Left forelimb (tissue), 1 donor: ENCODE results near the gene ASTN2.

ENCODE experiments used
- DNase-seq: peaks from one replicate; pipeline ENCODE4 v3.0.0-alpha.2; 2018; ENCODE audit warnings: low spot score

Gene ASTN2

DNA sequence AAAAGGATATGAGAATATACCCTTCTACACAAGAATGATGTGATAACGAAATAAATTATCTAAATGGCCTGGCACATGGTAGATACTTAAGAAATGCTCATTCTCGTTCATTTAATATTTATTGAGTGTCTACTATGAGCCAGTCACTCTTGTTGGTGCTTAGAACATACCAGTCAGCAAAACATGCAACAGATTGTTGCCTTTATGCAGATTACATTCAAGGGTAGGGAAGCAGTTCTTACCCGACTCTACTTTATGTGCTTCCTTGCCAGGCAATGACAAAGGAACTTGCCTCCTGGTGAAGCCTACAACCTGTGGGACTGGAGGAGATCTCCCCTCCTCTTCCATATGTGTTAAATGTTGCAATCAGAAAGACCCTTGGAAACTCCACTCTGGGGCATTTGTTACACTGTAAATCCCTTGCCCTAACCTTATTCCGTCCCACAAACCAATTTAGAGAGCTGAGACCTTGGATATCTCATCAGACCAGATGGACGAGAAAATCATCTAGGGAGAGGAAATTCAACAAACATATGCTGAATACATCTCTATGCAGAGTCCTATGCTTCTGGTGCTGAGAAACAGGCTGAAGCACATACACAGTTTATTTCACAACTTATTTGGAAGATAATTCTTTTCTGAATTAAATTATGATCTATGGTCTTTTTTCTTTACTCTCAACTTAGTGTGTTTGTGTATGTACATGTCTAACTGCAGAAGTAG lies 855.9 kb downstream of the ASTN2 start:
- DNase-seq = no peak

- no peak for DNase-seq
These were observed 856.8 kb downstream of the ASTN2 start for GRCh38 chr9:116558035-116558434.

GRCh38 chr9:116555556-116556155 lies 859.2 kb downstream of the ASTN2 start:
- DNase-seq = no peak

DNA sequence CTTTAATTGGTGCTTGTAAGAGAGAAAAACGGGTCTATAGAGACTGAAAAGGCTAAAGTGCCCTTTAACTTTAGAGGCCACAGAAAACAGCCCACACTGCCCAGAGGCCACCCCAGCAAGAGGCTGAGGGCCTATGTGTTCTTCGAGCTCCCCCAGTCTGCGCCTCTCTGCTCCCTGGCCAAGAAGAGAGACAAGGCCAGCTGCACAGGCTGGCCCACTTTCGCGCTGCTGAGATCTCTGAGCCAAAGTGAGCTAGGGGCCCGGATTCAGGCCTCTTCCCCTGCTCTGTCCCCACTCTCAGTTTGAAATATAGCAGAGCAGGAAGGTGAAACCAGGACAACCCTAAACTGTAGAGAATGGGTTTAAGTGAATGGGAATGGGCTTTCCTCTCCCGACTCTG lies 859.7 kb downstream of the ASTN2 start:
- peak; percentile 77 for DNase-seq

GRCh38 chr9:116550696-116551436 lies 864.0 kb downstream of the ASTN2 start:
- no peak for DNase-seq

DNA sequence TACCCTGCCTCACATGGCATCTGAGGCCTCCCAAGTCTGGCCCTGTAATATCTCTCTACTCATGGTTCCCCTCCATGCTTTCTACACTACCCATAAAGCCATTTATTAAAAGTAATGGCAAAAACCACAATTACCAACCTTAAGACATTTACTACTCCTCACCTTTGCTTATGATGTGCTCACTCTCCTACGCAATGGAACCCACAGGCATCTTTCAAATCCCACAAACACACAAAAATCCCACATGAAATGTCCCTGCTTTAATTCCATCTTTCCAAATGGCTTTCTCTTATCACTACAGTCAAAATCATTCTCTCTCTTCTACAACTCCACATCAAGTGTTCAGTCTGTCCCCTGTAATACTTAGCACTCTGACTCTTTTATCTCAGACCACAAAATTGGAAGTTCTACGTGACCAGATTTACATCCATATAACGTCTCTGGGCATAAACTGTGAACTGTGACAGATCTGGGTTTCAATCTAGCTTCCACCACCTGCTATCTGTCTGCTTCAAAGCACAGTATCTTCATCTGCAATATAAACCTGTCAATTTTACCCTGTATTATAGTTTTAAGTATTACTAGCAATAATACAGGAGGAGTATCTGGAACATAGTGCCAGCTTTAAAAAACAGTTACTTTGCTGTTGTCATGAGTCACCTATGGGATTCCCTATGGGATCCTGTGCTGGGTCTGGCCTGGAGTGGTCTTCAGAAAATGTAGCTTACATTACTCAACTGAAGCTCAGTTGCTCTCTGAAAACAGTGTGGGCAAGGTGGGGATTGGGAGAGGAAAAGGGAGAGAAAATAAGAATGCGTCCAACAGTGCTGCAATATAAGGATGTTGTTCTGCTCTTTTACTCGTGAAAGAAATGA lies 864.8 kb downstream of the ASTN2 start:
- DNase-seq = no peak

- DNase-seq = no peak
These were observed 865.7 kb downstream of the ASTN2 start for GRCh38 chr9:116549061-116549664.

DNA sequence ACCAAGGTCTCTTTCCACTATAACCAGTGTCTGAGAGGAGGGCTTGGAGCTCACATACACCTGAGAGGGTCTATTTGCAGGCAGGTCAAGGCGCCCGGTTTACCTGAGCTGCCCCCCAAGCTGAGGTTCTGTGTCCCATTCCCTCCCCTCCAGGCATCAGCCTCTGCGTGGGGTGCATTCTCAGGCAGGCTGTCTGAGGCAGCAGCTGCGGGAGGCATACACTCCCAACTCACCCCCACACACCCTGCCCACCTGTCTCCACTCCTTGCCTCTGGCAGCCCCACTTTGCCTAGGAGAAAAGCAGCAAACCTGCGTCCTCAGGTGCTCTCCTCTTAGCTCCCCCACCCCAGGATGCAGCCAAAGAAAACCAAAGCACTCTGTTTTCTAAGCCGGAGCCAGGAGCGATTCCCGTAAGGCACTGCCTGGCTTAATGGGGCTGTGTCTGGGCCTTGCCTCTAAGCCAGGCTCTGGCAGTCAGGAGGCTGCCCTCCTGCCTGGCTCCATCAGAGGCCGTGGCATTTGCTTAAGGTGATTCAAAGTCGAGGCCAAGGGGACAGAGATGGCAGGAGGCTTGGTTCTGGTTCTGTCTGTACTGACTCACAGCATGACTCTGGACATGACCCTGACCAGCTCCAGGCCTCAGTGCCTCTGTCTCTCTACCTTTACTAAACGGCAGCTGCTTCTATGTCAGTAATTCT lies 867.0 kb downstream of the ASTN2 start:
- DNase-seq = no peak

GRCh38 chr9:116546711-116547581 lies 867.9 kb downstream of the ASTN2 start:
- no peak for DNase-seq

GRCh38 chr9:116544896-116545295 lies 870.0 kb downstream of the ASTN2 start:
- no peak for DNase-seq

DNA sequence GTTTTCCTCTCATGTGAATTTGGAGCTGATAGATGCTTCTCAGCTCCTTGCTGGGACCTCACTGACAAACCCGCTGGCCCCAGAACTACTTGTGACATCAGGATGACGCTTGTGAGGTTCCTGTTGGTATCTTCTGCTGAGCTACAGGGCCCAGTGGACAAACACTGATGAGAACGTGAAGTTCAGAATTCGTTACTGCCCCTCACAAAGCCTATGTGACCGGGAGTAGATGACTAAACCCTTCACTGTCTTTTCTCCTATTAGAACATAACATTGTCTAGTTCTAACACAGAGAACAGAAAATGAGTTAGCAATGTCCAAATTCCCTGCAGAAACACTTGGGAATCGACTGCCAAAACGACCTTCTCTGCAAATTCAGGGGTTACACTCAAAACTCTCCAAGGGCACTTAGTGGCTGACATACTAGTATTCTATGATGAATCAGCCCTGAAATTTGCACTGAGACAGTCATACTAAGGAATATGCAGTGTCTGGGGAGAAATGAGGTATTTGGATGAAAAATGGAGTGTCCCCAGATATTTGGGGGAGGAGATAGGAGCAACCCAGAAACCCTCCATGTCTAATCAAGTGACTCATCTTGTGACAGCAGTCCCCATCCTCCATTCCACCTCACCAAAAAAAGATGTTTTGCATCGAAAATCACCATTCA lies 871.0 kb downstream of the ASTN2 start:
- DNase-seq = no peak

DNA sequence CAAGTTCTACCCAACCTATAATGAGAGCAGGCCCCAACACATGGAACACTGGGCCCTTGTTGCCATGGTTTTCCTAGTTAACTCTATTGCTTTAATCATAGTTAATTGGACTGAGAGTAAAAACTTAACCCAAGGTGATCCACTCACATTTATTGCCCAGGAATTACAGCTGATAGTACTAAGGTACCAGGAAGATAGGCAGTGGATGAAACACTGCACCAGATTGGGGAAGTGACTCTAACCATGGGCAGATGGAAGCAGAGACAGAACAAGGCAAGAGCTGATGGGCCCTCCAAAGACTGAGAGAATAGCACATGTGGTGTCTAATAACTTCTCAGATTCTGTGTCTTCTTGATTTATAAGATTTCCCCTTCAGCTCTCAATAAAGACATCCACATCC lies 873.5 kb downstream of the ASTN2 start:
- no peak for DNase-seq

- no peak for DNase-seq
These were observed 875.3 kb downstream of the ASTN2 start for GRCh38 chr9:116539549-116539948.

GRCh38 chr9:116525611-116526010 lies 889.2 kb downstream of the ASTN2 start:
- no peak for DNase-seq

- no peak for DNase-seq
These were observed 889.9 kb downstream of the ASTN2 start for GRCh38 chr9:116524778-116525470.

DNA sequence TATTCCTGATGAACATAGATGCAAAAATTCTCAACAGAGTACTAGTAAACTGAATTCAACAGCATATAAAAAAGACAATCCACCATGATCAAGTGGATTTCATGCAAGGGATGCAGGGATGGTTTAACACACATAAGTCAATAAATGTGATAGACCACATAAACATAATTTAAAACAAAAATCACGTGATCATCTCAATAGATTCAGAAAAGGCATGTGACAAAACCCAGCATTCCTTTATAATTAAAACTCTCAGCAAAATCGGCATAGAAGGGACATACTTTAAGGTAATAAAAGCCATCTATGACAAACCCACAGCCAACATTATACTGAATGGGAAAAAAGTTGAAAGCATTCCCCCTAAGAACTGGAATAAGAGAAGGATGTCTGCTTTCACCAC lies 894.6 kb downstream of the ASTN2 start:
- no peak for DNase-seq

GRCh38 chr9:116516456-116516855 lies 898.4 kb downstream of the ASTN2 start:
- DNase-seq = no peak

GRCh38 chr9:116515541-116515940 lies 899.3 kb downstream of the ASTN2 start:
- no peak for DNase-seq

DNA sequence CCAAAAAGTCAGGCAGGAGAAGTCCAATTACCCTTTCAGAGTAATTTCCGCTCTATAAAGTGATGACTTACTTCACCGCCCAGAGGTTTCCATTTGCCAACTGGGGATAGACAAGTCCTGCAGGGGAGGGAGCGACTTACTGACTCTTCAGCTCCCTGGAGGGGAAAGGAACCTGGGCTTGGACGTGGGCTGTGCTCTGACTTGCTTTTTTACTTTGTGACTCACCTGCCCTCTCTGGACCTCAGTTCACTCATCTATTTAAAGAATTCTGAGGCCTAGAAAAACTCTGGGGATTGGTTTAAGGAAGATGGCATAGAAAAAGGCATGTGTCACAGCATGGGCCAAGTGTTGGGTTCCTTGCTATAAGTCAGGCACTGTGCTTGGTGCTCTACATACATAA lies 908.2 kb downstream of the ASTN2 start:
- DNase-seq = no peak
